GF-D8 (cell line): Measurements from ENCODE around the gene GHR.

ENCODE experiments used
- DNase-seq: peaks from one replicate; lab custom pipeline; 2025; lab: John Stamatoyannopoulos, UW

The GHR gene

DNA sequence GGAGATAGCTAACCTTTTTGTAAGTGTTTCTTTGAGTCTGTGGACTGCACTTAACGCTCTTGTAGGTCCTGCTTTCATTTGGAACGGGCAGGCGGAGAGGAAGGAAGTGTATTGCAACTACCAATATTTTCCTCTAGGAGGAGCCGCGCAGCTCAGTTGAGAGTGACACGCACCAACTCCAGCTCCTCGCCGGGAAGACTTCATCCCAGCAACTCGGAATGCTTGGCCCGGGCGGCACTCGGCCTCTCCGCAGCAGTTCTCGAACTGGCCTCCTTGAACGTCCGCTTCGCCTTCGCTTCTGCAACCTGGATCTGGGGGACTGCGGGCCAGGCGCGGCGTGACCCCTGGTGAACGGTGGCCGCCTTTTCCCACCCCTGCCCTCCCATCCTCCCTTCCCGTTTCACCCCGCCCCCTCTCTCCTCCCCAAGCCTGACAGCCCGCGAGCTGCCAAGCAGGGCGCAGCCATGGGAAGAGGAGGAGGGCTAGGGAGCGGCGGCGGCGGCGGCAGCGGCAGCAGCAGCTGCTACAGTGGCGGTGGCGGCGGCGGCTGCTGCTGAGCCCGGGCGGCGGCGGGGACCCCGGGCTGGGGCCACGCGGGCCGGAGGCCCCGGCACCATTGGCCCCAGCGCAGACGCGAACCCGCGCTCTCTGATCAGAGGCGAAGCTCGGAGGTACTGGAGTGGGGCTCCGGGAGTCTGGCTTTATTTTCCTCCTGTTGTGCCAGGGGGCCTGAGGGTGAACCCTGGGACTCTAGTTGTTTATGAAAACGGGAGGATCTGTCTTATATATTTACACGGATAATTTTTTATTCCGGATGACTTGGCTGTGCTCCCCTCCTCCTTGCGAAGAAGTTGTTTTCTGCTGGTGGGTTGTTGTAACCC is at the start of gene GHR:
Gene GHR (plus strand): TSS at position 155 of the 881 bp plus-strand sequence. CDS start 142,436 bp downstream, outside the sequence.
- DNase-seq = no peak

DNA sequence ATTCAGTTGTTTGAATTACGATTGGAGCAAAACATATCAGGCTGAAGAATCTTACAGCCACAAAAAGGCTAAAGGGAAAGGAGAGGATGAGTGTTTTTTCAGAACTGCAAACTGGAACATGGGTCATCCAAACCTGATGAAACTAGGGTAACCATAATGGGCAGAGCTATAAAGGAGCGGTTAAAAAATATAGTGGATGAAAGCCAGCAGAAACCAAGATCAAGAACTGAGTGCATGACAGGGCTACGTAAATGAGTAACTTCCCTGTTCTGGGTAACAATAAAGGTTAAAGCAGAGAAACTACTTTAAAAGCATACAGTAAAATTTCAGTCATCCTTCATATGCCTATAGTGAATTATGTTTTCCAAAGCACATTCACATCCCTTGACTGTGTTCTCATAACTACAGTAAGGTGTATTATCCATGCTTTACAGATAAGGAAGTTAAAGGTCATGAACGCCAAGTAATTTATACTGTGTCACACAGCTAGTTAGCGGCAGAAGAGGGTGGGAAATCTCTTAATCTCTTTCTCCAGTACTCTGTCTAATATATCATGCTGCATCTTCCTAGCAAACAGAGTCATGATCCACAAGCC is 48.5 kb upstream of the GHR start:
- no peak for DNase-seq

GRCh38 chr5:42377496-42377895 is 45.7 kb upstream of the GHR start:
- no peak for DNase-seq

- DNase-seq = no peak
These were observed 41.3 kb upstream of the GHR start for GRCh38 chr5:42381973-42382372.

DNA sequence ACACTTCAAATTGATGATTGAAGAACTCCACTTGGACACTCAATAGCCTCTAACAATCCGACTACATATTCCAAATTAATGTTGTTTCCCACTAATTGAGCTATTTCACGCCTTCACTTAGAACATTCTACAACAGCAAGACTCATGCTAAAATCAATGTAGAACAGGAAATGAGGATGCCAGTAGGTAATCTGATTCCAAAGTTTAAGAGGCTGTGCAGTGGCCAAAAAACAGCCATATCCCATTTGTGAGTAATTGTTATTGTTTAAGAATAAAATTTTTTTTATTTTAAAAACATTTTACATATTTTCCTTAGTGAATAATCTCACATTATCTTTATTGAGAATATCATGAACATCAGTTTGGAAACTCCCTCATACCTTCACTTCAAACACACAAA is 35.7 kb upstream of the GHR start:
- no peak for DNase-seq

- no peak for DNase-seq
These were observed 33.1 kb upstream of the GHR start for GRCh38 chr5:42390115-42390514.

GRCh38 chr5:42392917-42393316 is 30.3 kb upstream of the GHR start:
- DNase-seq = no peak

GRCh38 chr5:42396111-42396510 is 27.1 kb upstream of the GHR start:
- no peak for DNase-seq

DNA sequence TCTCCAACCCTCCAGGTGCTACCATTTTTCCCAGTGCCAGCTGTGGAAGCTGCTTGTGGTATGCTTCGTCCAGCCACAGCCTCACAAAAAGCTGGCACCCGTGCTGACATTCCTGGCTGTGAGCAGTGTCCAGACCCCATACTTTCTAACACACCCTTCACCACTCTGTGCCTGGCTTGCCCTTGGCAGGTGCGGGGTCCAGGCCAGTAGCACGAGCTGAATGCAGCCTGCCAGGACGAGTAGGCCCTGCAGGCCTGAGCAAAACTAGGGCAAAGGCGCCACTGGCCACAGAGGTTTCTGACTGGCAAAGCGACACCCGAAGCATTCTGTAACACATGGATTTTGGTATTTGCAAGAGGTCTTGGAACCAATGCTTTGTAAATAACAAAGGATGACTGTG is 26.0 kb upstream of the GHR start:
- DNase-seq = no peak

DNA sequence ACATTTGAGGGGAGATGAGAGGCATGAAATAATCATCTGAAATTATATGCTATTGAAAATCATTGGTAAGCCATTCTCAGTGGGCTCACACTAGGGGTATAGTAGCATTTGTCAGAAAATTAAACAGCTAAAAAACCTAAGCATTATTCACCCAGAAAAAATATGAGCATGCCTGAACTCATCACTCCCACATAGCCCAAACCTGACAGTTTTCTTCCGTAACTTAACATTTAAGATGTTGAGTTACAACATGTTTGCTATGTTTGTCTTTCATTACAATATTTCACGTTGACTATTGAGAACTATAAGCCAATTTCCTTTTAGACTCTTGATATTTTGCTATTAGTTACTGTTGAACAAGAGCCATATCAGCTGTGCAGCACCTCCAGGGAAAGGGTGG is 23.5 kb upstream of the GHR start:
- DNase-seq = no peak

DNA sequence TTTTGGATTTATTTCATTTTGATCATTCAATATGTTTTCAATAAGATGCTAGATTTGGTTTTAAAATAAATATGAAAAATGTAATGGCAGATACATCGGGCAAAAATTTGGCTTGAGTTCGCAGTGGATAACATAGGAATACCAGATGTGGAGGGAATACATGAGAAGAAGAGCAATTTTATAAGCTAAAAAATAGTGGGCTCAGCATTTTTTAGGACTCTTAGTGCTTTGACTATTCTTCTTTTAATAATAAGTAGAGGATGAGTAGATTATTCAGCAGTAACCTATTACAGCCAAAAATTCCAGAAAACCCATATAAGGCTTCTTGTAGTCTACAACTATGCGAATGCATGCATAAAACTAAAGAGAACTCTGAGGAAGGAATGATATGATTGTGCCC is 22.8 kb upstream of the GHR start:
- DNase-seq = no peak

DNA sequence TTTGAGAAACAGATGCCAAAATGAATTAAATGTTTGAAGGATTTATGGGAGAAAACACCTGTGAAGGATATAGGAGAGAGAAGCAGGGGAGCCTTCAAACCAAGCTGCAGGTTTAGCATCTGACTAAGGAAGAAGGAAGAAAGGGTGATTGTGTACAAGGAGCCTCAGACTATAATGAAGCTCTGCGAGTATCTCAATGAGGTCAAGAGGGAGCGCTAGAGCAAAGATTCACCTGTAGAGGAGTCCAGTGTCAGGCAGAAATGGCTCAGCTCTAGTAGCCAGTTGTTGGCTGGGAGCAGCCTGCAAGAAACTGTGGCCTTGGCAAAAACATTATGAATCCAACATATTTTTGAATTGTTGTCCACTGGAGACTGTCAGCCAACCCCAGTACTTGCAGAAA is 20.0 kb upstream of the GHR start:
- DNase-seq = no peak

- DNase-seq = no peak
These were observed 18.9 kb upstream of the GHR start for GRCh38 chr5:42404366-42404765.

DNA sequence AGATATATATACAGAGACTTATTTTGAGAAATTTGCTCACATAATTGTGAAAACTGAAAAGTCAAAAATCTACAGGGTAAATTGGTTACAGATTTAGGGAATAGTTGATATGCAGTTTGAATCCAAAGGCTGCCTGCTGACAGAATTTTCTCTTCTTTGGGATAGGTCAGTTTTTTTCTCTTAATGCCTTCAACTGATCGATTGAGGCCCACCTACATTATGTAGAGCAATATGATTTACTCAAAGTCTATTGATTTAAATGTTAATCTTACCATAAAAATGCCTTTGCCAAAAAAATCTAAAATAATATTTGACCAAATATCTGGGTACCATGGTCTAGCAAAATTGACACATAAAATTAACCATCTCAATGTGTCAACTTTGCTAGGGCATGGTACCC is 3.9 kb upstream of the GHR start:
- DNase-seq = no peak

DNA sequence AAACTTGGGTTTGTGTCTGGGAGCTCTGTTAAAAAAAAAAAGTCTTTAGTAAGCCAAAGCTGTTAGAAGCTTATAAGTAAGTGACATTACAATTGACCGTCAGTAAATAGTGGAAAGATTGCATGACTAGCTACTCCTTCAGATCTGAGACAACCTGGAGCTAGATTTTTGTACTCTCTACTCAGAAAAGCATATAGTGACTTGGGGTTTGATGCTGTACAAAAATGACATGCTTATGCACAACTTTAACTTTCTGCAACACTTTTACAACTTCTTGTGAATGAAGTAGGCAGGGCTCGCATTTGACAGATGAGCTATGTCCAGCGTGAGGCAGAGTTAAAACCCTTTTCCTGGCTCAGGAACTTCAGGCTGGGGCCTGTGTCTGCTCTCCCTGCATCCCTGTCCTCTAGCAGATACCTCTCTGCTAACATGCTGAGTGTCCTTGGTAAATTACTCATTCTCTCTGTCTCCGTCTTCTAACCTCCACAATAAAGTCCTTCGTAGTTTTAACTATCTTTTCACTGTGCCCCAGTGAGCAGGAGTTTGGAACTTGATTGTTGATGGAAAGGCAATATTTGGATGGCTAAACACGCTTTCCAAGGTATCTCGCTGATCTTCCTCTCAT is 471 bp upstream of the GHR start:
- DNase-seq = no peak

GRCh38 chr5:42426016-42426415 is 2.8 kb downstream of the GHR start:
- DNase-seq = no peak

DNA sequence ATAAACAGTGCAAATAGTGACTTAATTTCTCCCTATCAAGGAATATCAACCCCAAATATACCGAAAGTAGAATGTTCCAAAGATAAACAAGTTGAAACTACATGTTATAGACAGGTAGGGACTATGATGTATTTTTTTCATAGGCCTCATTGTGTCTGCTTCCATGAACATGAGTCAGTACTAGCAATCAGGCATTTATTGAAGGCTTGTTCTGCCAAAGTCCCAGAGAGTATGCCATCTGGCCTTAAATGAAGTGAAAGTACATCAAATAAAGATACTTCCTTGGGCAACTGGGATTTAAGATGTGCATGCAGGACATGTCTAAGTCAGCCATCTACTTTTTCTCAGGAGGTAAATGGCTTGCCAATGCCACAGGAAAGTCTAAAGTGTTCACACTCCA is 6.5 kb downstream of the GHR start:
- DNase-seq = no peak

DNA sequence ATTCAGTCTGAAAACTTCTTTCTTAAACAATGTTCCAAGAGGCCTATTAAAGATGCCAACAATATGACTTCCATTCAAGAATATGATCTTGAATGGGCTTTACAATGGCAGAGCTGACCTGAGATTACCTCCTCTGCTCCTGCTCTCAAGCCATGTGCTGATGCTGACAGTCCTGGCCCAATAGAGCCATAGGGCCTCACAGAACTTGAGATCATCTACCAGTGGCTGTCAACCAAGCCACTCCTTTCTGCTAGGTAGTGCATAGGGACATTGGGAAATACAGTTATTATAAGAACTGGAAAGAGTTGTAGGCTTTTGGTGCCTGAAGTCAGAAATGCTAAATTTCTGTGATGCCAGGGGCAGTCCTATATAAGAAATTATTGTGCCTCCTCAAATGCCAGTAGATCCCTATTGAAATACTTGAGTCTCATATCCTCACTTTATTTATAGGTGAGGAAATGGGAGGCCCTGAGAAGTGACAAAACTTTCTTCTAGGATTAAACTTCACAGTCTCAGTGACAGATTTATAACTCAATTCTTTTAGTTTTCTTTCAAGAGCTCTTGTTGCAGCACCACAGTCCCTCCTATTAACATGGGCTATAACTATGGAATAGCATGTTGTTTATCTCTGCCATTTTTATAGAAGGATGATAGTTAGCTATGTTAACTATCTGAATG is 10.9 kb downstream of the GHR start:
- DNase-seq = no peak

DNA sequence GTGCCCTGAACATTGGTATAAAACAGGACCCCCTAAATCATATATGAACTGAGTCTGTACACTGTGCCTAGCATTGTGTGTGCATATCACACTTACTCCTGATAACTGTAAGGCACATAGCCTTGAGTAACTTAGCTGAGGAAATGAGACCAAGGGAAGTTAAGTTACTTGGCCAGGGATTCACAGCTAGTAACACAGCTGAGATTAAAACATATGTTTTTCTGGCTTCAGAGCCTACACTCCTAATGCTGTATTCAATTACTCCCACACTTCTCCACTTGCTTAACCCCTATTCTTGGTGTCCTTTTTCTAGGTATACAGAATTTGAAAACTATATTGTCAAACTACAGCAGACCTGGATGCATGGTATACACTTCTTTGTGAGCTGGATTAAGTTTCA is 12.8 kb downstream of the GHR start:
- DNase-seq = no peak

GRCh38 chr5:42454216-42454995 is 31.2 kb downstream of the GHR start:
- no peak for DNase-seq

DNA sequence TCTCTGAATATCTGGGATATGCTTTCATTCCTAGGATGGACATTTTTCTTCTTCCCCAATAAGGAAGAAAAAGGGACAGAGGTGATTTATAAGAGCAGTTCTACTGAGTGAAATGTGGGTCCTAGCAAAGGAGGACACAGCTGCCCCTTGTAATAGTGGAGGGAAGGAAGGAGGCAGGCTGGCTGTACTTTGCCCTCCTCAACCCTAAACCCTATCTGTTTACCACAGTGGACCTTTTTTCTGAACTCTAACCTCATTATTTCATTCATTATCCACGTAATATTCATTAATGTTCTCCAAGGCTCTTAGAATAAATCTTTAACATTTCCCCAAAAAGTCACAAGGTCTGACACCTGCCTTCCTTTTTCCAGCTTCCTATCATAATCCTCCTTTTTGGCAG is 37.8 kb downstream of the GHR start:
- no peak for DNase-seq

- DNase-seq = no peak
These were observed 38.3 kb downstream of the GHR start for GRCh38 chr5:42461507-42461906.
